ENCODE results near the gene EIF3I.

Gene EIF3I

DNA sequence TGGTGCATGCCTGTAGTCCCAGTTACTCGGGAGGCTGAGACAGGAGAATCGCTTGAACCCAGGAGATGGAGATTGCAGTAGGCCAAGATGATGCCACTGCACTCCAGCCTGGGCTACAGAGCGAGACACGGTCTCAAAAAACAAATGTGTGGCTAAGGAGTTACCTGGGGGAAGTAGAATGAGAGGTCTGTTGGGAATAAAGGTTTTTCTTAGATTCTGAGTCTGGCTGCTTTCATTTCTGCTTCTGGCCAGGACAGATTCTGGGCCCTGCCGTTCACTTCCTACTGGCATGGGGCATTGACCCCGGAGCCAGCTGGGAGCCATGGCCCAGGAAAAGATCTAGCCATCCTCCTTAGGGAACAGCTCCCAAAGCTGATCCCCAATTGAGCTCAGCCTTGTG is 13.7 kb upstream of the EIF3I start:
- H3K27me3 Mint-ChIP-seq = no peaks in the 10 kb centered on the region
- H3K9me3 Mint-ChIP-seq = no peaks in the 10 kb centered on the region
- ATAC-seq = no peak
- H3K4me3 Mint-ChIP-seq = no peak overlapping the region
- peaks cover 69% of the 10 kb centered on the region for H3K4me1 Mint-ChIP-seq
- DNase-seq = no peak
- no peak overlapping the region for H3K27ac Mint-ChIP-seq

DNA sequence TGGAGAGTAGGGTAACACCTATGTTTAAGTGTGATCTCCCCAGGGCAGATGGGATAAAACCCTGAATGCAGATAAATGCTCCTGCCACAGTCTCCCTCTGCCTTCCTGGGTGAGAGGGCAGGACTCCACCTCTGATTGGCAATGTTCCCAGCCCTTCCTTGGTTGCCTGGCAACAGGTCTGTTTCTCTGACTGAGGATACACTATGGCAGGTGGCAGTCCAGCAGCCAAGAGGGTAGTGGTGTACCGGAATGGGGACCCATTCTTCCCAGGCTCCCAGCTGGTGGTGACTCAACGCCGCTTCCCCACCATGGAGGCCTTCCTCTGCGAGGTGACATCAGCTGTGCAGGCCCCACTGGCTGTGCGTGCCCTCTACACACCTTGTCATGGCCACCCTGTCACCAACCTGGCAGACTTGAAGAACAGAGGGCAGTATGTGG is 13.3 kb upstream of the EIF3I start, which contains the start of gene DCDC2B:
TSS of gene DCDC2B (plus strand) at position 199 of the 438 bp plus-strand sequence. CDS start at position 204, 5 bp downstream.
- no peak for DNase-seq
- H3K4me1 Mint-ChIP-seq = peaks cover 65% of the 10 kb centered on the region
- no peaks in the 10 kb centered on the region for H3K9me3 Mint-ChIP-seq
- H3K4me3 Mint-ChIP-seq = no peak within 1 kb of the TSS
- ATAC-seq = no peak
- H3K27me3 Mint-ChIP-seq = no peaks in the 10 kb centered on the region
- no peak within 1 kb of the TSS for H3K27ac Mint-ChIP-seq

DNA sequence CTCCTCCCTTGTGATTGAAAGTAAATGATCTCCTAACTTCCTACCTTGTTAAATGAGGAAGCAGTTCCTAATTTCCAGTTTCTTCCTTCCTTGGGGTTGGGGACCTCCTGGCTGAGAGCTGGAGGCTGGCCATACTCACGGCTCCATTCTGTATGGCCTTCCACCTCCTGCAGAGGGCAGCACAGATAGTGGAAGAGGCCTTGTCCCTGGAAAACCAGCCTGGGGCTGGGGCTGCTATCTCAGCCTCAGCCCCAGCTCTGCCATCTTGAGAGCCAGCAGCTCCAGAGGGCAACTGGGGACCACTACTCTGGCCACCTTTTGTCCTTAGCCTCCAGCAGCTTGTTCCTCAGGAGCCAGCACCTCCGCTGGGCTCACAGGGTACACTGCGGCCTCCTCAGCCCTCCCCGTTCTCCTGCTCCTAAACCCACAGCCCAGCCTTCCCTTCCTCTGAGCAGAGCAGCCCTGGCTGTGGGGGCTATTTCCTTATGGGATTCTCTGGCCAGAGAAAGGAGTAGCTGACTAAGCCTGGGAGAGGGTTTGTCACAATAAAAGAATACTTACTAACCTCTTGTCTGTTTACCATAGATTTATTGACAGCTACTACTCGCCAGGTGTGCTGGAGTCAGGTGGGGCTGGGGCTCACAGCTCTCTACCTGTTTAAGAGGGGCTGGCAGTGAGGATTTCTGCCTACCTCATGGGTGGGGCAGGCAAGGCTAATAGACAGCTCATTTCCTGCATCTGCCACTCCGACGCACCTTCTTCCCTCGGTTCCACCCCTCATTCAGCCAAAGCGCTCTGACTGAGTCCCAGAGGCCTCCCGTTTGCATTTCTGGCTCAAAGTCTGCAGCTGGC is 6.4 kb upstream of the EIF3I start:
- H3K4me3 Mint-ChIP-seq = no peak overlapping the region
- DNase-seq (peak in 1 of 2 donors; percentile 55), ATAC-seq (peak; percentile 87)
- H3K27ac Mint-ChIP-seq = peak overlapping the region in 1 of 2 donors; percentile 21
- H3K27me3 Mint-ChIP-seq = no peaks in the 10 kb centered on the region
- no peaks in the 10 kb centered on the region for H3K9me3 Mint-ChIP-seq
- peaks cover 41% of the 10 kb centered on the region for H3K4me1 Mint-ChIP-seq

DNA sequence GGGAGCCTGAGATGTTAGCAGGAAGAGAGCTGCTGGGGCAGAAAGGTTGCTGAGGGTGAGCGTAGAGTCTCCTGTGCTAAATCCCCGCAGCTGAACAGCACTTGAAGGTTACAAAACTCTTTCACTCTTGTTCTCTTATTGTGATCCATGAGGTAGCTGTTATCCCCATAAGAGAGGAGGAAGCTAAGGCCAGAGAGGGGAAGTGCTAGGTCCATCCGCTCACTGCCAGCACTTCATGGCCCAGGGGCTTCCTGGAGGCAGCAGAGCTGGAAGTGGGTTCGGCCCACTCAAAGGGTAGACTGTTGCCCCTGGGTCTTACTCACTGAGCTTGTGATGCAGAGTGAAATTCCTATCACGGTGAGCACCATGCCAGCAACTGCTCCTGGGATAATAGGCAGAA is 5.6 kb upstream of the EIF3I start:
- H3K4me1 Mint-ChIP-seq = peaks cover 42% of the 10 kb centered on the region
- ATAC-seq (no peak), DNase-seq (no peak)
- H3K9me3 Mint-ChIP-seq = no peaks in the 10 kb centered on the region
- no peak overlapping the region for H3K4me3 Mint-ChIP-seq
- no peak overlapping the region for H3K27ac Mint-ChIP-seq
- no peaks in the 10 kb centered on the region for H3K27me3 Mint-ChIP-seq

DNA sequence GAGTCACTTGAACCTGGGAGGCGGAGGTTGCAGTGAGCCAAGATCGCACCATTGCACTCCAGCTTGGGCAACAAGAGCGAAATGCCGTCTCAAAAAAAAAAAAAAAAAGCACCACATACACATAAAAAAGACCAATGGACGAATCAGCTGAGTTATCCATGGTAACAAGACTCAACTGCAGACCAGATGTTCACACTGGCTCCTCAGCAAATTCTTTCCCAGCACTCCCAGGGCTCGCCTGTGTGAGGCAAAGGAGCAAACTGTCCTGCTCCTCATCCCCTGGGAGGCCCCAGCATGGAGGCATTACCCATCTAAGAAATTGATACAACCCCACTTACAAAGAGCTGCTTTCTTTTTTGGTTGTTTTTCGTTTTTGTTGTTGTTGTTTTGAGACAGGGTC is 3.2 kb upstream of the EIF3I start:
- no peak overlapping the region for H3K4me3 Mint-ChIP-seq
- H3K9me3 Mint-ChIP-seq = no peaks in the 10 kb centered on the region
- ATAC-seq = no peak
- H3K27ac Mint-ChIP-seq = no peak overlapping the region
- H3K27me3 Mint-ChIP-seq = no peaks in the 10 kb centered on the region
- DNase-seq = no peak
- peaks cover 49% of the 10 kb centered on the region for H3K4me1 Mint-ChIP-seq

DNA sequence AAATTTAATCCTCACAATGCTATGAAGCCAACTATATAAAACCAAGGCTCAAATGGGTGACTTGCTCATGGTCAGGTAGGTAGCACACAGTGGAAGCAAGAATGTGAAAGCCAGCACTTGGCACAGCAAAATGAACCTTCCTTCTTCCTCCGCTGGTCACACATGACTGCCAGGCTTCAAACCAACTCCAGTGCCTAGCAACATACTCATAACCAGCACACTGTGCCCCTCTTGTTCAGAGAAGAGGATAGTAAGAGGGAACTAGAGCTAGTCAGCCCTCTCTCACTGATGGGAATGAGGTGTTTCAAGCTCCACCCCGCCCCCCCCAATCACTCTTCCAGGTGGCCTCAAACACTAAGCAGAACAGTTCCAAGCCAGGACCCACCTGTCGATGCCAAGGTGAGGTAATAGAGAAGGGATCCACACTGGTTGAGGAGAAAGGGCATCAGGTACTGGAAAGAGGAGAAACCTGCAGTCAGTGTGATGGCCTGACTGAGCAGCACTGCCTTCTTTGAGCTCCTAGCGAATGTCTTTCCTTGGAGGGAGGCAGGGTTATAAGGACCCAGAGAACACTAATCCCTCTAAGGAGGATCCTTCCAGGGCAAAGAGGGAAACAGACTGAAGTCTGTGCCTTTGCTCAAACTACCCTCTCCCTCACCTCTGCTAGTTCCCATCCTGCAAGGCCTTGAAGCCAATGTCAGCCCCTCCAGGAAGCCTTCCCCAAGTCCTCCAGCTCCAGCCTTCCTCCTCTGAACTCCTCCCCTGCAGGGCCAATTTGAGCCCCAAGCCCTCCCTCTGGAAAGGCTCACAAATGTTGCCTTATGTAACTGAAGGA is 1.2 kb upstream of the EIF3I start:
- no peak for DNase-seq
- Mint-ChIP-seq H3K9me3 (no peaks in the 10 kb centered on the region), H3K27ac (peak overlapping the region; percentile 74 to 96), H3K4me3 (peak overlapping the region; percentile 91 to 96), H3K27me3 (no peaks in the 10 kb centered on the region), H3K4me1 (peaks cover 48% of the 10 kb centered on the region)
- no peak for ATAC-seq

DNA sequence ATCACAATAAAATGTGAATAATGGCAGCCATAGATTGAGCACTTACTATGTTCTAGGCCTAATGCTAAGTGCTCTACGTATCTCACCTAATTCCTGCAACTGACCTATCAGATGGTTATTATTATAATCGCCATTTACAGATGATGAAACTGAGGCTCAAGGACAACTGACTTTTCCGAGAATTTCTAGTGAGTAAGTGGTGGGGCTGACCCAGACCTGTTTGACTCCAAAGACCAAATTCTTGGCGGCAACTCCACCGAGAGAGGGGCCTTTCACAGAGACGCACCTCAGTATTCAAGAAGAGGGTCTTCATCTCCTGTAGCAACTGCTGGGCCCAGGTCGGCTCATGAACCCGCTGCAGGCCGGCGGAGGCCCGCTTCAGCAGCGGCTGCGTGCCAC is 627 bp upstream of the EIF3I start:
- no peaks in the 10 kb centered on the region for H3K9me3 Mint-ChIP-seq
- ATAC-seq (no peak), DNase-seq (no peak)
- no peaks in the 10 kb centered on the region for H3K27me3 Mint-ChIP-seq
- H3K4me1 Mint-ChIP-seq = peaks cover 42% of the 10 kb centered on the region
- peak overlapping the region; percentile 74 to 96 for H3K27ac Mint-ChIP-seq
- peak overlapping the region; percentile 91 to 96 for H3K4me3 Mint-ChIP-seq

DNA sequence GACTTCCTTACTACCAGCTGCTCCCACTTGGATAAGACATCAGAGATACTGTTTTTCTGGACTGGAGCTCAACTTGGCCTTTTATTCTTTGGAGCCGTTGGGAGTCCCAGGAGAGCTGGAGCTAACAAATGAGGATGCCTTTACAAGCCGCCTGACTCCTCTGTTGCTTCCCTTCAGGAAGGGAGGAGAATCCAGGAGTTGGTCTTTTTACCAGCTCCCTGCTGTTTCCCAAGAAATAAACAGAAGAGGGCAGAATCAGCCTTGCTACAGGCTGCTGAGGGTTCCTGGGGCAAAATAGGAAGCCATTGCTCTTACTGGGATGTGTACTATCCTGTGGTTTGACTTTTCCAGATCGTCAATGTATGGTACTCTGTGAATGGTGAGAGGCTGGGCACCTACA is 1.5 kb downstream of the EIF3I start:
- ATAC-seq (no peak), DNase-seq (no peak)
- Mint-ChIP-seq H3K27me3 (no peaks in the 10 kb centered on the region), H3K27ac (peak overlapping the region; percentile 49 to 89), H3K9me3 (no peaks in the 10 kb centered on the region), H3K4me1 (peaks cover 41% of the 10 kb centered on the region), H3K4me3 (peak overlapping the region; percentile 91 to 96)

DNA sequence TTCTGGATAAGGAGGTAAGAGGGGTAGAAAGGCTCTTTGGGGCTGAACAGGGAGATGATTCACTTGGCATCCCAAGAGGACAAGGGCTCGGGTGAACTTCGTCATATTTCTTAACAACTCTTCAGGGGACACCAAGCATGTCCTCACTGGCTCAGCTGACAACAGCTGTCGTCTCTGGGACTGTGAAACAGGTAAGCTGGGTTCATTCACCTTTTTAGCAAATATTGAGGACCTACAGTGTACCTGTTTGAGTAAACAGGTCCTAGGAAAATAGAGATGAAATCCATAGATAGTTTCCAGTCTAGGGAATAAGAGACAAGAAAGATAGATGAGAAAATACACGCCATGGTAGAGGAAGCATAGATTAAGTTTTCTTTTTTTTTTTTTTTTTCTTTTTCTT is 2.1 kb downstream of the EIF3I start:
- H3K4me1 Mint-ChIP-seq = peaks cover 41% of the 10 kb centered on the region

DNA sequence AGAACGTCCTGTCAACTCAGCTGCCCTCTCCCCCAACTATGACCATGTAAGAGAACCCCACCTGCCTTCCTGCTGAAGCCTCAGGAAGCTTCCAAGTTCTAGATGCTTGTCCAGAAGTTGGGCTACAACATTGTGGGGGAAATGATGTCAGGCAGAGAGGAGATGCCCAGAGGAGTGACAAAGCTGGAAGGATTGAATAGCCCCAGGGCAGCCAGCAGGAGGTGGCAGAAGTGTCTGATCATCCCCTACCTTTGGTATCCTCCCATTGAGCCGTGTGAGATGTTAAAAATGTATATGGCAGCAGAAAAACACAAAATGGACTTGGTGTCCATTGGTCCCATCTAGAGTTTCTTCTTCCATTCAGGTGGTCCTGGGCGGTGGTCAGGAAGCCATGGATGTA is 6.6 kb downstream of the EIF3I start:
- no peak overlapping the region for H3K4me3 Mint-ChIP-seq
- no peak overlapping the region for H3K27ac Mint-ChIP-seq
- no peak for DNase-seq

More for the DNA sequence above, 2.1 kb downstream of the EIF3I start:
- Mint-ChIP-seq H3K27ac (peak overlapping the region; percentile 49 to 89), H3K27me3 (no peaks in the 10 kb centered on the region), H3K9me3 (no peaks in the 10 kb centered on the region), H3K4me3 (peak overlapping the region; percentile 91 to 96)
- DNase-seq (no peak), ATAC-seq (no peak)

DNA sequence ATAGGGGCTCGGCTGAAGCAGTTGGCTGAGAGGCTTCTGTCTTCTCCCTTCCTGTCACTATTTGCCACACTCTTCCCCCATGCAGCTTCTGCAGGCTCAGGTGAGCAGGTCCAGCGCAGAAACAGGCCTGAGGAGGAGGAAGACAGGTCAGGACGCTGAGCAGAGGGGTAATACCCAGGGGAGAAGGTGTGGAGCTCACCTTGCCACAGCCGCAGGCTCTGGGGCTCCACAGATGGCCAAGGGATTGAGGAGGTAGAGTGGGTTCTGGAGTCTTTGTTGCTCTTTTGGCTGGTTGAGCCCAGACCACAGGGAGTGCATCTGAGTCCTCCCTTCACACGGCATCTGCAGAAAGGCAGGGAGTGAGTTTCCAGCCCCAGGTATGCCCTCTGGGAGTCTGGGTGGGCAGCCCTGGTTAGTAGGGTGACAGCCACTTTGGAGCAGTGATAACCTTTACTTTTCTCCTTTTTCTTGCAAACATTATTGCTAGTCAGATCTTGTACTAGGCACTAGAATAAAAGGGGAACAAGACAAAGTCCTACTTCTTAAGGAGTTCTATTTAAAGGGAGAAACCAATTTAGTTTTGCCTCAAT is 9.7 kb downstream of the EIF3I start:
- DNase-seq (no peak), ATAC-seq (no peak)
- H3K4me3 Mint-ChIP-seq = no peak overlapping the region
- H3K27ac Mint-ChIP-seq = peak overlapping the region in 1 of 2 donors; percentile 69
- H3K9me3 Mint-ChIP-seq = no peaks in the 10 kb centered on the region
- no peaks in the 10 kb centered on the region for H3K4me1 Mint-ChIP-seq
- no peaks in the 10 kb centered on the region for H3K27me3 Mint-ChIP-seq

More for the DNA sequence above, 6.6 kb downstream of the EIF3I start:
- peaks cover 12% of the 10 kb centered on the region for H3K4me1 Mint-ChIP-seq
- no peaks in the 10 kb centered on the region for H3K9me3 Mint-ChIP-seq
- ATAC-seq = no peak
- no peaks in the 10 kb centered on the region for H3K27me3 Mint-ChIP-seq

DNA sequence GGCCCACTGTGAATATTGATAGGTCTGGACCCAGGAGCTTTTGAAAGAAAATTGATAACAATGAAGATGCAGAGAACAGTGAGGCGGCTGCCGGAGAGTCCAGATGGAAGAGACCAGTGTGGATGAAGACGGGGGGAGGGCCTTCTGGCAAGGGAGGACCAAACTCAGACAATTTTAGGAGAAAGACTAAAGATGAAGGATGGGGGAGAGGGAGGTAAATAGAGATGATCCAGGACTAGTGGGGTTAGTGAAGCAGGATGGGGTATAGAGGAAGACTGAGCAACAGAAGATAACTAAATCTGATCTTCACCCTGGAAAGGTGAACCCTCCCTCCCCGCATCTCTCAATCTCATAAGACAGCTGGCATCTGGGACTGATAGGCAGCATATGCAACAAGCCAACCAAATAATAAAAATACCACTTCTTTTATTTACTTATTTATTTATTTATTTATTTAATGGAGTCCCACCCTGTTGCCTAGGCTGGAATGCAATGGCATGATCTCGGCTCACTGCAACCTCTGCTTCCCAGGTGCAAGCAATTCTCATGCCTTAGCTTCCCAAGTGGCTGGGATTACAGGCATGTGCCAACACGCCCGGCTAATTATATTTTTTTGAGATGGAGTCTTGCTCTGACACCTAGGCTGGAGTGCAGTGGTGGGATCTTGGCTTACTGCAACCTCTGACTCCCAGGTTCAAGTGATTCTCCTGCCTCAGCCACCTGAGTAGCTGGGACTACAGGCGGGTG is 10.5 kb downstream of the EIF3I start:
- Mint-ChIP-seq H3K27me3 (no peaks in the 10 kb centered on the region), H3K4me3 (no peak overlapping the region), H3K4me1 (no peaks in the 10 kb centered on the region), H3K27ac (peak overlapping the region; percentile 36 to 63), H3K9me3 (no peaks in the 10 kb centered on the region)
- ATAC-seq (no peak), DNase-seq (no peak)

DNA sequence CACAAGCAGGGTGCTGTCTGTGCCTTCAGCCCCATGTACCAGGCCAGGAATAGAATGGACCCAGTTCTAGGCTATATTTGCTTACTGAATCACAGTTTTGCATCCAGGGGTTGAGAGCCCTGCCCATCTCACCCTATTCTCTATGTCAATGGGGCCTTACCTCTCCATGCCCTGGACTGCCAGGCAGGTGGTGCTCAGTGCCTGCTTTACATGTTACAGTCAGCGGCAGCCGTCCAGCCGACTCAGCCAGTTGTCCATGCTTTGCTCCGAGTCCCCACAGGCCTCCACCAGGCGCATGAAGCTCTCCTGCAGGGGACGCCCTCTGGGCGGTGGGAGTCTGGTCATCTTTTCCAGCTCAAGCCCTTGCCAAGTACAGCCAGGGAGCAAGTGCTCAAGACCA is 12.6 kb downstream of the EIF3I start:
- H3K27ac Mint-ChIP-seq = no peak overlapping the region
- no peaks in the 10 kb centered on the region for H3K9me3 Mint-ChIP-seq
- no peaks in the 10 kb centered on the region for H3K4me1 Mint-ChIP-seq
- ATAC-seq = peak; percentile 43
- H3K4me3 Mint-ChIP-seq = no peak overlapping the region
- no peak for DNase-seq
- no peaks in the 10 kb centered on the region for H3K27me3 Mint-ChIP-seq

DNA sequence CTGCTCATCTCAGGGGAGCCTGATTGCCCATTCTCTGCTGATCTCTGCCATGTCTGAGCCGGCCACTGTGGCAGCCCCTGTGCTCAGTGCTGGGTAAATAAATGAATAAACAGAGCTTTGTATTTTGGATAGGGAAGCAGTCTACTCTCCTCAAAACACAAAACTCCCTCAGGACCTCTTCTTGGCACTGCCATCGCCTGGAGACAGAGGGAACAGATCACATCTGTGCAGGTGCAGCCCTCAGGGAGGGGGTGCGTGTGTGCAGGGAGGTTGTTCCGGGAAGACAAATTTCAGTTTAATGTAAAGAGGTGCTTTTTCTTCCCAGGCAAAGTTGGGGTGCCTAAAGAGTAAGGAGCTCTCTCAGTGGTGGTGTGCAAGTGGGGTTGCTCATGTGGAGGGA is 17.1 kb downstream of the EIF3I start:
- H3K27me3 Mint-ChIP-seq = no peaks in the 10 kb centered on the region
- peak overlapping the region; percentile 91 to 94 for H3K4me3 Mint-ChIP-seq
- H3K27ac Mint-ChIP-seq = no peak overlapping the region
- H3K4me1 Mint-ChIP-seq = peaks cover 27% of the 10 kb centered on the region
- DNase-seq = no peak
- H3K9me3 Mint-ChIP-seq = no peaks in the 10 kb centered on the region
- no peak for ATAC-seq

DNA sequence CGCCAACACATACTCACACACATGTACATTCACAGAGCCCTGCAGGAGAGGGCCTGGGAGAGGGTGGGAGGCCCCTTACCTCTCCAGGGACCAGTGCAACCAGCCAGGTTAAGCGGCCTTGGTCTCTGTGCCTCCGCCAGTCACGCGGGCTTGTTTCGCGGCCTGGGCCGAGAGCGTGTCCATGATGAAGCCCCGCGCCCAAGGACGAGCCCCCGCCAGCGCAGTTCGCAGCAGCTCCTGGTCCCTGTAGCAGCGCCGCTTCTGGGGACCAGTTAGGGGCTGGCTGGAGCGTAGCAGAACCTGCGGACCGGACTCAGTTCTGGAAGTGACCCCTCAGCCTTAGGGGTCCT is 17.6 kb downstream of the EIF3I start:
- peak overlapping the region in 1 of 2 donors; percentile 82 for H3K27ac Mint-ChIP-seq
- DNase-seq = no peak

More for the DNA sequence above, 17.6 kb downstream of the EIF3I start:
- Mint-ChIP-seq H3K4me1 (peaks cover 27% of the 10 kb centered on the region), H3K27me3 (no peaks in the 10 kb centered on the region), H3K9me3 (no peaks in the 10 kb centered on the region), H3K4me3 (peak overlapping the region; percentile 91 to 94)
- no peak for ATAC-seq
